DOHH2 (cell line): ENCODE results near the gene GPX4.

Experiments
- CTCF ChIP-seq: fragments of 200-600 bp; sonication (generic); IDR thresholded peaks from one replicate; pipeline ENCODE4 v1.5.1; 2014; ENCODE audit warnings: antibody characterized with exemption, mild to moderate bottlenecking, low read depth, low read length; ENCODE audit not compliant: poor library complexity, severe bottlenecking
- EZH2phosphoT487 ChIP-seq: fragments of 200-600 bp; sonication (generic); IDR thresholded peaks from 2 replicates; pipeline ENCODE4 v1.6.1; 2017; ENCODE audit warnings: borderline replicate concordance, mild to moderate bottlenecking, antibody characterized with exemption, low read length, moderate library complexity, mixed read lengths

GRCh38 chr19:1116726-1117581, 13.2 kb downstream of the GPX4 start:
- TF ChIP-seq CTCF (no peak), EZH2phosphoT487 (no peak)
